ENCODE measurements around the gene QSOX2. TPM values are rescaled to one million over a fixed set of nuclear protein-coding genes. Genes with fewer than 3 reads are reported as not detected.

QSOX2 gene
- total and polyA plus RNA-seq, 2 experiments from 2014 or later: 9.2 to 29.2 TPM

DNA sequence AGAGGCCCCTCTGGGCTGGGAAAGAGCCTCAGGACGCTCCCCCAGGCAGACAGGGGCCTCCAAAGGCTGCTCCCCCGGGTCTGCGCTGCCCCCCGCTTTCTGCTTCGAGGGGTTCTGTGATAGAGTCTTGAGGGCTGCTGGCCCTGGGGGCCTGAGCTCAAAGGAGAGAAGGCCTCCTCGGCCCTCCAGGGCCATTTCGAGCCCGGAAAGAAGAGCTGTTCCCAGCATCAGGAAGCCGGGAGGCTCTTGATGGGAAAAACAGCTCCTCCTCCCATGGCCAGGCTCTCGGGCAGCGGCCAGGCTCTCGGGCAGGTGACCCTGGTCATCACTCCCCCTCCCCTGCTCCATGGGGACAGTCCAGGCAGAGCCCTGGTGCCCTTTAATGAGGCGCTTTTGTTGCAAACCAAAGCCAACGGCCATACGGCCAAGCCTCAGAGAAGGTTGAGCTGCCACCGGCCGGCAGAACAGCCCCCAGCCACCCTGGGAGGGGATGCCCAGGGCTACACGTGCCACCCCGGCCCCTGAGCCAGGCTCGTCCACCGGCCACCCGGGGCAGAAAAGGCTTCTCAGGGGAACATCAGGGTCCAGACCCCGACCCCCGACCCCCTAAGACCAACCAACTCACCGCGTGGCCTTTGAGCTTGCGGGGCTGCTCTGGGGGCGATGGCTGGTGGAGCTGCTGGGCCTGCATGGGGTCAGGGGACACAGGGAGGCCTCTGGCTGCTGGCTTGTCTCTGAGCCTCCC lies 16.2 kb upstream of the QSOX2 start (continued):
- no peak for TF ChIP-seq POLR2AphosphoS5 (IDR thresholded peaks at IDR 0.05; ENCODE audit: low read depth)
- TF ChIP-seq, protein P1, sequence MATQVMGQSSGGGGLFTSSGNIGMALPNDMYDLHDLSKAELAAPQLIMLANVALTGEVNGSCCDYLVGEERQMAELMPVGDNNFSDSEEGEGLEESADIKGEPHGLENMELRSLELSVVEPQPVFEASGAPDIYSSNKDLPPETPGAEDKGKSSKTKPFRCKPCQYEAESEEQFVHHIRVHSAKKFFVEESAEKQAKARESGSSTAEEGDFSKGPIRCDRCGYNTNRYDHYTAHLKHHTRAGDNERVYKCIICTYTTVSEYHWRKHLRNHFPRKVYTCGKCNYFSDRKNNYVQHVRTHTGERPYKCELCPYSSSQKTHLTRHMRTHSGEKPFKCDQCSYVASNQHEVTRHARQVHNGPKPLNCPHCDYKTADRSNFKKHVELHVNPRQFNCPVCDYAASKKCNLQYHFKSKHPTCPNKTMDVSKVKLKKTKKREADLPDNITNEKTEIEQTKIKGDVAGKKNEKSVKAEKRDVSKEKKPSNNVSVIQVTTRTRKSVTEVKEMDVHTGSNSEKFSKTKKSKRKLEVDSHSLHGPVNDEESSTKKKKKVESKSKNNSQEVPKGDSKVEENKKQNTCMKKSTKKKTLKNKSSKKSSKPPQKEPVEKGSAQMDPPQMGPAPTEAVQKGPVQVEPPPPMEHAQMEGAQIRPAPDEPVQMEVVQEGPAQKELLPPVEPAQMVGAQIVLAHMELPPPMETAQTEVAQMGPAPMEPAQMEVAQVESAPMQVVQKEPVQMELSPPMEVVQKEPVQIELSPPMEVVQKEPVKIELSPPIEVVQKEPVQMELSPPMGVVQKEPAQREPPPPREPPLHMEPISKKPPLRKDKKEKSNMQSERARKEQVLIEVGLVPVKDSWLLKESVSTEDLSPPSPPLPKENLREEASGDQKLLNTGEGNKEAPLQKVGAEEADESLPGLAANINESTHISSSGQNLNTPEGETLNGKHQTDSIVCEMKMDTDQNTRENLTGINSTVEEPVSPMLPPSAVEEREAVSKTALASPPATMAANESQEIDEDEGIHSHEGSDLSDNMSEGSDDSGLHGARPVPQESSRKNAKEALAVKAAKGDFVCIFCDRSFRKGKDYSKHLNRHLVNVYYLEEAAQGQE (IDR thresholded peaks at IDR 0.05; ENCODE audit: unreplicated experiment): no peak

DNA sequence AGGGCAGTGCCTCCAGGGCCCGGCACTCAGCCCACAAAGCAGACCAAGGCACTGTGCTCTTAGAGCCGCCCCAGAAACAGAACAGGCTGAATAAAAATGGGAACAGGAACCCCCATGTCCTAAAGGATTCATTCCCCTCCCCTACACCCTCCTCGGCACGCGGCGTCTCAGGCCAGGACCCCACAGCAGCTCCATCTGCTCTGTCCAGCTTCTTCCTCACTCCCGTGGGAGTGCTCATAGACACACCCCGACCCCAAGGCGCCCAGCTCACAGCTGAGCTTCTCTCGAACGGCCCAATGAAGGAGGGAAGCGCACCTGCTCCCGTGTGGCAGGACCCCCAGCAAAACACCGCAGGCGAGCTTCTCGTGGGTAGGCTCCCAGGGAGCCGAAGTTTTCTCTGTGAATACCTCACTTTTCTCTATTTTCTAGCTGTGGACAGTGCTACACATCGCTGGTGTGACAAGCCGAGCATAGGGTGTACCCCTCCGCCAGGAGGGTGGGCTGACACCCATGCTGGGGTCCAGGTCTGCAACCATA lies 15.4 kb upstream of the QSOX2 start:
- no peak for DNase-seq (ENCODE audit: low spot score)
- ATAC-seq: no peak
- no peak overlapping the region for H3K27ac ChIP-seq (ENCODE audit: low read depth)
- Mint-ChIP-seq H3K27ac (no peak overlapping the region), H3K4me1 (peaks cover 3% of the 10 kb centered on the region; the same call in 1 of the 3 replicates), H3K36me3 (ENCODE audit: low read depth) (no peaks in the 10 kb centered on the region), H3K9me3 (no peaks in the 10 kb centered on the region), H3K27me3 (ENCODE audit: insufficient read depth, low read depth, poor library complexity) (no peaks in the 10 kb centered on the region), H3K4me3 (no peak overlapping the region)
- no peaks in the 10 kb centered on the region for H3F3A ChIP-seq (replicated peaks; ENCODE audit: low read depth)
- no peak overlapping the region for H3K4me2 ChIP-seq
- H4K20me1 ChIP-seq (replicated peaks; ENCODE audit: insufficient read depth): no peaks in the 10 kb centered on the region
- no peaks in the 10 kb centered on the region for H3K27me3 ChIP-seq (ENCODE audit: insufficient read depth)
- H3K36me3 ChIP-seq (ENCODE audit: insufficient read depth): no peaks in the 10 kb centered on the region
- H3K4me1 ChIP-seq (ENCODE audit: insufficient read depth): no peaks in the 10 kb centered on the region
- no peak overlapping the region for H3K4me3 ChIP-seq
- H3K79me2 ChIP-seq (replicated peaks; ENCODE audit: insufficient read depth): no peaks in the 10 kb centered on the region
- no peak overlapping the region for H2AFZ ChIP-seq
- no peaks in the 10 kb centered on the region for H3K9me2 ChIP-seq (ENCODE audit: insufficient read depth)
- TF ChIP-seq CREB1 (CRISPR knock-in tag; IDR thresholded peaks at IDR 0.05; ENCODE audit: low read depth) (no peak), ZNF331 (CRISPR knock-in tag; IDR thresholded peaks at IDR 0.05; ENCODE audit: low read depth) (no peak), EZH2 (IDR thresholded peaks at IDR 0.05; ENCODE audit: low read depth, unreplicated experiment) (no peak), EZH2phosphoT487 (IDR thresholded peaks at IDR 0.05; ENCODE audit: unreplicated experiment) (no peak)
- TF ChIP-seq, protein P2, sequence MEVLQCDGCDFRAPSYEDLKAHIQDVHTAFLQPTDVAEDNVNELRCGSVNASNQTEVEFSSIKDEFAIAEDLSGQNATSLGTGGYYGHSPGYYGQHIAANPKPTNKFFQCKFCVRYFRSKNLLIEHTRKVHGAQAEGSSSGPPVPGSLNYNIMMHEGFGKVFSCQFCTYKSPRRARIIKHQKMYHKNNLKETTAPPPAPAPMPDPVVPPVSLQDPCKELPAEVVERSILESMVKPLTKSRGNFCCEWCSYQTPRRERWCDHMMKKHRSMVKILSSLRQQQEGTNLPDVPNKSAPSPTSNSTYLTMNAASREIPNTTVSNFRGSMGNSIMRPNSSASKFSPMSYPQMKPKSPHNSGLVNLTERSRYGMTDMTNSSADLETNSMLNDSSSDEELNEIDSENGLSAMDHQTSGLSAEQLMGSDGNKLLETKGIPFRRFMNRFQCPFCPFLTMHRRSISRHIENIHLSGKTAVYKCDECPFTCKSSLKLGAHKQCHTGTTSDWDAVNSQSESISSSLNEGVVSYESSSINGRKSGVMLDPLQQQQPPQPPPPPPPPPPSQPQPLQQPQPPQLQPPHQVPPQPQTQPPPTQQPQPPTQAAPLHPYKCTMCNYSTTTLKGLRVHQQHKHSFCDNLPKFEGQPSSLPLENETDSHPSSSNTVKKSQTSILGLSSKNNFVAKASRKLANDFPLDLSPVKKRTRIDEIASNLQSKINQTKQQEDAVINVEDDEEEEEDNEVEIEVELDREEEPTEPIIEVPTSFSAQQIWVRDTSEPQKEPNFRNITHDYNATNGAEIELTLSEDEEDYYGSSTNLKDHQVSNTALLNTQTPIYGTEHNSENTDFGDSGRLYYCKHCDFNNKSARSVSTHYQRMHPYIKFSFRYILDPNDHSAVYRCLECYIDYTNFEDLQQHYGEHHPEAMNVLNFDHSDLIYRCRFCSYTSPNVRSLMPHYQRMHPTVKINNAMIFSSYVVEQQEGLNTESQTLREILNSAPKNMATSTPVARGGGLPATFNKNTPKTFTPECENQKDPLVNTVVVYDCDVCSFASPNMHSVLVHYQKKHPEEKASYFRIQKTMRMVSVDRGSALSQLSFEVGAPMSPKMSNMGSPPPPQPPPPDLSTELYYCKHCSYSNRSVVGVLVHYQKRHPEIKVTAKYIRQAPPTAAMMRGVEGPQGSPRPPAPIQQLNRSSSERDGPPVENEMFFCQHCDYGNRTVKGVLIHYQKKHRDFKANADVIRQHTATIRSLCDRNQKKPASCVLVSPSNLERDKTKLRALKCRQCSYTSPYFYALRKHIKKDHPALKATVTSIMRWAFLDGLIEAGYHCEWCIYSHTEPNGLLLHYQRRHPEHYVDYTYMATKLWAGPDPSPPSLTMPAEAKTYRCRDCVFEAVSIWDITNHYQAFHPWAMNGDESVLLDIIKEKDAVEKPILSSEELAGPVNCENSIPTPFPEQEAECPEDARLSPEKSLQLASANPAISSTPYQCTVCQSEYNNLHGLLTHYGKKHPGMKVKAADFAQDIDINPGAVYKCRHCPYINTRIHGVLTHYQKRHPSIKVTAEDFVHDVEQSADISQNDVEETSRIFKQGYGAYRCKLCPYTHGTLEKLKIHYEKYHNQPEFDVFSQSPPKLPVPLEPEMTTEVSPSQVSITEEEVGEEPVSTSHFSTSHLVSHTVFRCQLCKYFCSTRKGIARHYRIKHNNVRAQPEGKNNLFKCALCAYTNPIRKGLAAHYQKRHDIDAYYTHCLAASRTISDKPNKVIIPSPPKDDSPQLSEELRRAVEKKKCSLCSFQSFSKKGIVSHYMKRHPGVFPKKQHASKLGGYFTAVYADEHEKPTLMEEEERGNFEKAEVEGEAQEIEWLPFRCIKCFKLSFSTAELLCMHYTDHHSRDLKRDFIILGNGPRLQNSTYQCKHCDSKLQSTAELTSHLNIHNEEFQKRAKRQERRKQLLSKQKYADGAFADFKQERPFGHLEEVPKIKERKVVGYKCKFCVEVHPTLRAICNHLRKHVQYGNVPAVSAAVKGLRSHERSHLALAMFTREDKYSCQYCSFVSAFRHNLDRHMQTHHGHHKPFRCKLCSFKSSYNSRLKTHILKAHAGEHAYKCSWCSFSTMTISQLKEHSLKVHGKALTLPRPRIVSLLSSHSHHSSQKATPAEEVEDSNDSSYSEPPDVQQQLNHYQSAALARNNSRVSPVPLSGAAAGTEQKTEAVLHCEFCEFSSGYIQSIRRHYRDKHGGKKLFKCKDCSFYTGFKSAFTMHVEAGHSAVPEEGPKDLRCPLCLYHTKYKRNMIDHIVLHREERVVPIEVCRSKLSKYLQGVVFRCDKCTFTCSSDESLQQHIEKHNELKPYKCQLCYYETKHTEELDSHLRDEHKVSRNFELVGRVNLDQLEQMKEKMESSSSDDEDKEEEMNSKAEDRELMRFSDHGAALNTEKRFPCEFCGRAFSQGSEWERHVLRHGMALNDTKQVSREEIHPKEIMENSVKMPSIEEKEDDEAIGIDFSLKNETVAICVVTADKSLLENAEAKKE (CRISPR knock-in tag; IDR thresholded peaks at IDR 0.05): no peak
- TF ChIP-seq, protein P3, sequence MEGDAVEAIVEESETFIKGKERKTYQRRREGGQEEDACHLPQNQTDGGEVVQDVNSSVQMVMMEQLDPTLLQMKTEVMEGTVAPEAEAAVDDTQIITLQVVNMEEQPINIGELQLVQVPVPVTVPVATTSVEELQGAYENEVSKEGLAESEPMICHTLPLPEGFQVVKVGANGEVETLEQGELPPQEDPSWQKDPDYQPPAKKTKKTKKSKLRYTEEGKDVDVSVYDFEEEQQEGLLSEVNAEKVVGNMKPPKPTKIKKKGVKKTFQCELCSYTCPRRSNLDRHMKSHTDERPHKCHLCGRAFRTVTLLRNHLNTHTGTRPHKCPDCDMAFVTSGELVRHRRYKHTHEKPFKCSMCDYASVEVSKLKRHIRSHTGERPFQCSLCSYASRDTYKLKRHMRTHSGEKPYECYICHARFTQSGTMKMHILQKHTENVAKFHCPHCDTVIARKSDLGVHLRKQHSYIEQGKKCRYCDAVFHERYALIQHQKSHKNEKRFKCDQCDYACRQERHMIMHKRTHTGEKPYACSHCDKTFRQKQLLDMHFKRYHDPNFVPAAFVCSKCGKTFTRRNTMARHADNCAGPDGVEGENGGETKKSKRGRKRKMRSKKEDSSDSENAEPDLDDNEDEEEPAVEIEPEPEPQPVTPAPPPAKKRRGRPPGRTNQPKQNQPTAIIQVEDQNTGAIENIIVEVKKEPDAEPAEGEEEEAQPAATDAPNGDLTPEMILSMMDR (conservative IDR thresholded peaks at IDR 0.05; ENCODE audit: low read depth in 2 of 2): no peak
- TF ChIP-seq, protein P1 (IDR thresholded peaks at IDR 0.05; ENCODE audit: unreplicated experiment): no peak
